Ovary (tissue), 3 donors: ENCODE measurements around the gene PTPRG.

ENCODE experiments used
- CTCF ChIP-seq, 3 donors: fragments of 450-650 bp in 2 of 3; fragments of 200-600 bp in 1 of 3; IDR thresholded peaks; one replicate each; pipeline versions ENCODE4 v1.5.1 to v1.8.0; 2016 to 2022; ENCODE audit warnings: antibody characterized with exemption in 3 of 3, mild to moderate bottlenecking in 1 of 3
- EP300 ChIP-seq: sonication (generic); formaldehyde crosslinking; IDR thresholded peaks from one replicate; pipeline ENCODE4 v1.6.1; 2017; ENCODE audit warnings: antibody characterized with exemption
- POLR2A ChIP-seq: fragments of 450-650 bp; IDR thresholded peaks from one replicate; pipeline ENCODE4 v1.6.1; 2017; ENCODE audit warnings: antibody characterized with exemption, mild to moderate bottlenecking, moderate library complexity
- donor health status: DM: no; HTN: no; CAD: no.

GRCh38 chr3:61739640-61740039 lies 178.3 kb downstream of the PTPRG start:
- TF ChIP-seq POLR2A (no peak), CTCF (IDR thresholded peaks at IDR 0.05) (no peak), EP300 (no peak)
